Choroid plexus epithelial cell (primary cell): ENCODE results near the gene SLC6A17.

Experiments used
- DNase-seq: peaks from one replicate; pipeline ENCODE4 v3.0.0-alpha.2; 2010; ENCODE audit warnings: low read depth
- H3K4me3 ChIP-seq: 2 replicates; pipeline ENCODE4 v1.5.1; 2011; ENCODE audit warnings: low read depth, mild to moderate bottlenecking, control low read depth, low read length, moderate library complexity
- TF ChIP-seq, protein P1 (sequence below): conservative IDR thresholded peaks from 2 replicates; pipeline ENCODE4 v1.5.1; 2011; ENCODE audit warnings: low read depth, mild to moderate bottlenecking, control low read depth, inconsistent platforms, low read length, moderate library complexity

The SLC6A17 gene

GRCh38 chr1:110198746-110199145 is 48.5 kb downstream of the SLC6A17 start:
- no peak for DNase-seq
- TF ChIP-seq, protein P1, sequence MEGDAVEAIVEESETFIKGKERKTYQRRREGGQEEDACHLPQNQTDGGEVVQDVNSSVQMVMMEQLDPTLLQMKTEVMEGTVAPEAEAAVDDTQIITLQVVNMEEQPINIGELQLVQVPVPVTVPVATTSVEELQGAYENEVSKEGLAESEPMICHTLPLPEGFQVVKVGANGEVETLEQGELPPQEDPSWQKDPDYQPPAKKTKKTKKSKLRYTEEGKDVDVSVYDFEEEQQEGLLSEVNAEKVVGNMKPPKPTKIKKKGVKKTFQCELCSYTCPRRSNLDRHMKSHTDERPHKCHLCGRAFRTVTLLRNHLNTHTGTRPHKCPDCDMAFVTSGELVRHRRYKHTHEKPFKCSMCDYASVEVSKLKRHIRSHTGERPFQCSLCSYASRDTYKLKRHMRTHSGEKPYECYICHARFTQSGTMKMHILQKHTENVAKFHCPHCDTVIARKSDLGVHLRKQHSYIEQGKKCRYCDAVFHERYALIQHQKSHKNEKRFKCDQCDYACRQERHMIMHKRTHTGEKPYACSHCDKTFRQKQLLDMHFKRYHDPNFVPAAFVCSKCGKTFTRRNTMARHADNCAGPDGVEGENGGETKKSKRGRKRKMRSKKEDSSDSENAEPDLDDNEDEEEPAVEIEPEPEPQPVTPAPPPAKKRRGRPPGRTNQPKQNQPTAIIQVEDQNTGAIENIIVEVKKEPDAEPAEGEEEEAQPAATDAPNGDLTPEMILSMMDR = no peak

DNA sequence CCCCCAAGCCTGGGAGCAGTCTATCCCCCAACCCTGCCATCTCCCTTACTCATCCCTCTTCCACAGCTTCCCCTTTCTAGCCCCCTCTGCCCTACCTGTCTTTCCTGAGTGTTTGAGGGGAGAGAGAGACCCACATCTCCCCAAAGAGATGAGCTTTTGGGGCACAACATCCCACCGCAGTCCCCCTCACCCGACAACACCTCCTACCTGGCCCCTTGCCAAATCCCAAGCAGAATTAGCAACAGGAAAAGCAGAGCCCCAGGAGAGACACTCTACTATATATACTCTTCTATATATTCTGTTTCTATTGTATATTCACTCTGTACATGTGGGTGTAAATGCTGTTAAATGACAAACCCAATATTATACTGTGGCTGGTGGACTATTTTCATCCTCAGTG is 49.9 kb downstream of the SLC6A17 start:
- no peak for DNase-seq
- TF ChIP-seq, protein P1 = no peak
- no peak overlapping the region for H3K4me3 ChIP-seq

More at GRCh38 chr1:110198746-110199145, 48.5 kb downstream of the SLC6A17 start:
- H3K4me3 ChIP-seq = no peak overlapping the region

DNA sequence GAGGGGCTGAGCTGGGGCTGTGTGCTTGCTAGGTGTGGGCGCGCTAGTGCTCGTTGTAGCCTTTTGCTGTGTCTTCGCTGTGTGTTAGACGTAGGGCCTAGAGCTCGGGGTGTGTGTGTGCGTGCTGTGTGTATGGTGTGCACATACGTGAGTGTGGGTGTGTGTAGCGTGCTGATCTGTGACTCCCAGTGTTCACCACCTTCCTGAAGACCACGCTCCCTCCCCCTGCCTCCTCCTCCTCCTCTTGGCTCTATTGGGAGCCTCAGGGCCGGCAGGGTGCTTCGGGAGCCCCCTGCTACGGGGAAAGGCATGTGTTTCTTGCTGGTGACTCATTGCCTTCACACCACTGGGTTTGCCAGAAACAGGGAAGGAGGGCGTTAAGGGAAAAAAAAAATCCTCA is 50.4 kb downstream of the SLC6A17 start:
- peak; percentile 55 for DNase-seq
- TF ChIP-seq, protein P1 = no peak
- no peak overlapping the region for H3K4me3 ChIP-seq

DNA sequence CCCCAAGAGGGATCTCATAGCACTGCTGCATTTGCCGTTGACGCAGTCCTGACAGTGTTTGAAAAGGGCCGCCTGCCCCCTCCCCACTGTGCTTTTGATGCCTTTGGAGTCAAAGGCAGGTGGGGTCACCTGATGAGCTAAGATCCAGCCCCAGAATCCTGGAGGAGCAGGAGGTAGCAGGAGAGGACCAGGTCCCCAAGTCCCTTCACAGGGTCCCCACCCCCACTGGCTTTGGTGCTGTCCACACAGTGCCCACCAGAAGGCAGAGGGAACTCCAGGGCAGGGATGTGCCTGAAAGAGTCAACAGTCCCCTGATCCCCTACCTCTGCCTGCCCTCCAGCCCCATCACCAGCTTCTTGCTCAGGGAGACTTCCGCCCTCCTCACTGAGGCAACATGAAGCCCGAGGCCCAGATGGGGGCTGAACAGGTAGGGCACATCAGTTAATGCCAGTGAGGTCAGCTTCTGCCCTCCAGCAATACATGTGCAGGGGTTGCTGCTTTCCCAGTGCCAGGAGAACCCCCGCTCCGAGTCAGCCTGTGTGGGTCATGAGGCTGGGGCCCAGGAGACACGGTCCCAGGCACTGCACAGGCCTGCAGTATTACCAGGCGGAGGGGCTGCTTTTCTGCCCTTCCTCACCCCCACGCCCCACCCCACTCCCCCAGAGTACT is 51.0 kb downstream of the SLC6A17 start:
- TF ChIP-seq, protein P1 = no peak
- no peak overlapping the region for H3K4me3 ChIP-seq
- no peak for DNase-seq

DNA sequence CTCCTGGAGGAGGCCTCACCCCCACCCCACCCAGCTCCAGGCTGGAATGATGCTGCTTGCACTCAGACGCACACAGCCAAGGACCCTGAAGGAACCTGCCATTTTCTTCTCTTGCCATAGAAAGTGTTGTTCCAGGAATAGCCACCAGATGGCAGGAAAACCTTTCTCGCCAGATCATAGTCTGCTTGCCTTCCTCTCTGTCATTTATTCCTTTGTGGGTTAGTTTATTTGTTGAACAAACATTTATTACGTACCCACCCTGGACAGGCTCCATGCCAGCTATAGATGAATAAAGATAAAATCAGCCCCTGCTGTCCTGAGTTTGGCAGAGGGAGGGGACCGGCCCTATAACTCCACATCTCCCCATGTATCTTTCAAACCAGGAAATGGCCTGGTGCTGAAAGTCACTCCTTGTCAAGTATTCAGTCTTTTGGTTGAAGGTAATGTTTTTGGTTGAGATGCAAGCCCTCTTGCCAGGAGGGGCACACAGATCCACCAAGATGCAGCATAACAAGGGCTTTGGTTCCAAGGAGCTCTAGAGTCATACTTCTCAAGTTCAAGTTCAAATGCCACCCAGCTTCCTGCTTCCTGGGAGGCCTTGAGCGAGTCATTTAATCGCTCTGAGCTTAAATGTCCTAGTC is 52.8 kb downstream of the SLC6A17 start:
- H3K4me3 ChIP-seq = no peak overlapping the region
- TF ChIP-seq, protein P1 = peak; percentile 91
- DNase-seq = peak; percentile 82

DNA sequence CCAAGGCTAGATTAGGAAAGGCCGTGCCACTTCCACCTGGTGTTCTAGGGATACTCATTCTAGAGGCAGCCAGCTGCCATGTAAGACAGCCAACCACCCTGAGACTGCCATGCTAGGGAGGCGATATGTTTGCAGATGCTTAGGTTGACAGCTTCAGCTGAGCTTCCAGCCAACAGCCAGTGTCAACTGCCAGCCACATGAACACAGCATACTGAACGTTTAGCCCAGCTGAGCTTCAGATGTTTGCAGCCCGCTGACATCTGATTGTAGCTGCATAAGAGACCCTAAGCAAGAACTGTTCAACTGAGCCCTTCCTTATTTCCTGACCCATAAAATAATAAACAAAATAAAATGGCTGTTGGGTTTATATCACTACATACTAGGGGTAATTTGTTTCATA is 54.9 kb downstream of the SLC6A17 start:
- DNase-seq = no peak
- TF ChIP-seq, protein P1 = no peak
- H3K4me3 ChIP-seq = no peak overlapping the region
